Stomach (tissue), 9 donors: ENCODE results near the gene OR52M1. TPM values are rescaled to one million over a fixed set of nuclear protein-coding genes. Genes with fewer than 3 reads are reported as not detected.

Experiments
- DNase-seq, 2 donors: peaks; one replicate each; pipeline versions ENCODE4 v3.0.0 to v3.0.0-alpha.2; 2013 to 2019
- H3K27ac ChIP-seq, 5 donors: fragments of 200-600 bp in 4 of 5; sonication (generic) in 4 of 5; one replicate each; pipeline ENCODE4 v1.5.1; 2013 to 2019; ENCODE audit warnings: mild to moderate bottlenecking in 1 of 5, moderate library complexity in 1 of 5
- H3K27me3 ChIP-seq, 3 donors: fragments of 200-600 bp; sonication (generic); one replicate each; pipeline ENCODE4 v1.5.1; 2017 to 2019; ENCODE audit warnings: mixed run types in 1 of 3
- H3K36me3 ChIP-seq, 4 donors: fragments of 200-600 bp; sonication (generic); 1 replicate in 3 of 4; 2 replicates in 1 of 4; pipeline ENCODE4 v1.5.1; 2016 to 2019
- H3K4me1 ChIP-seq, 4 donors: fragments of 200-600 bp; sonication (generic); one replicate each; pipeline ENCODE4 v1.5.1; 2016 to 2019
- H3K4me3 ChIP-seq, 4 donors: fragments of 200-600 bp; sonication (generic) in 3 of 4; one replicate each; pipeline ENCODE4 v1.5.1; 2016 to 2019; ENCODE audit warnings: mild to moderate bottlenecking in 1 of 4
- H3K9me3 ChIP-seq, 4 donors: fragments of 200-600 bp; sonication (generic); one replicate each; pipeline ENCODE4 v1.5.1; 2016 to 2019
- EP300 ChIP-seq: sonication (generic); formaldehyde crosslinking; IDR thresholded peaks from one replicate; pipeline ENCODE4 v1.6.1; 2017; ENCODE audit warnings: antibody characterized with exemption
- POLR2A ChIP-seq, 4 donors: fragments of 450-650 bp; IDR thresholded peaks; one replicate each; pipeline ENCODE4 v1.6.1; 2016; ENCODE audit warnings: antibody characterized with exemption in 4 of 4, control low read depth in 2 of 4, mild to moderate bottlenecking in 1 of 4, moderate library complexity in 1 of 4
- POLR2AphosphoS5 ChIP-seq, 3 donors: sonication (generic); formaldehyde crosslinking; IDR thresholded peaks; one replicate each; pipeline ENCODE4 v1.6.1; 2016; ENCODE audit warnings: antibody characterized with exemption in 3 of 3
- whole genome bisulfite sequencing, 5 donors: extraction: QIAGEN DNeasy Blood & Tissue Kit in 3 of 5; methylation state at CpG; one replicate each; pipeline versions ENCODE4 v1.1.5 to v1.1.7; 2013 to 2018; 5-methylcytosine and 5-hydroxymethylcytosine counted together
- intact Hi-C: fragments of 100-400 bp; cut with DNase I; formaldehyde crosslinking; loops from one replicate; pipeline ENCODE4 v1.15.1; 2023; ENCODE audit warnings: low total_unique reads
- polyA plus RNA-seq, 3 donors: library from polyadenylated mRNA; stranded (reverse); fragments of 200-250 nt; gene quantifications; one replicate each; pipeline ENCODE4 v1.2.3, GENCODE V29; 2013
- total RNA-seq, 5 donors: library from RNA; depleted of rRNA; stranded (reverse); fragments of >200 nt; gene quantifications; one replicate each; pipeline versions ENCODE4 v1.1.0 to v1.2.3, GENCODE V29; 2014 to 2016
- TF ChIP-seq, protein P1 (sequence below), 7 experiments: fragments of 450-650 bp in 4 of 7; fragments of 200-600 bp in 3 of 7; sonication (generic) in 3 of 7; IDR thresholded peaks; one replicate each; pipeline ENCODE4 v1.5.1; 2016 to 2019; ENCODE audit warnings: antibody characterized with exemption in 7 of 7, control low read depth in 2 of 7, mild to moderate bottlenecking in 1 of 7
- donor health status: healthy with polysubstance abuse.
- donor health status: Bipolar disorder and iron deficiency.
- donor health status: healthy.

Gene OR52M1
- total and polyA plus RNA-seq, 8 donors = not detected

DNA sequence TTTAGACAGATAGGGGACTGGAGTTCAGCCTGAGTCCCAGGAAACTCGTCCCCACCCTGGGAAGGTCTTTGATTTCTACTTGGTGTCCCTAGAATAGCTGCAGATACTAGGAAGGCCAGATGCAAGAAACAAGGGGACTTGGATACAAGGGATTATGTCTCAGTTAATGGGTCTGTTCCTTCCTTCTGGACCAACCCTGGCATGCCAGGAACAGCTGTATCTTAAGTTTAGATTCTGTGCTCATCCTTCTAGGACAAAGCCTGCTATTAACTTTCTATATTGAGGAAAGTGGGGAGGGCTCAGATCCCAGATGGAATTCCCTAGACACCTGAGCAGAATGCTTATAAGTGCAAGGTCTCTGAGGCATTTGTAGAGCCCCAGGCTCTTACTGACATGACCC, 3.9 kb upstream of the OR52M1 start:
- WGBS, 5 donors = 27 to 48% (median 33%) methylated on average over 1 of the region's 1 CpG
- no peaks in the 10 kb centered on the region for H3K27me3 ChIP-seq
- no peaks in the 10 kb centered on the region for H3K36me3 ChIP-seq
- no peak overlapping the region for H3K4me3 ChIP-seq
- peaks cover 0 to 6% (median 0%) of the 10 kb centered on the region in 4 donors for H3K4me1 ChIP-seq
- DNase-seq = no peak
- no peak overlapping the region for H3K27ac ChIP-seq
- intact Hi-C loops = loop anchor here (10.0 kb wide), 1 partner anchor 356 kb away; no protein-coding TSS in a partner anchor
- TF ChIP-seq, protein P1, sequence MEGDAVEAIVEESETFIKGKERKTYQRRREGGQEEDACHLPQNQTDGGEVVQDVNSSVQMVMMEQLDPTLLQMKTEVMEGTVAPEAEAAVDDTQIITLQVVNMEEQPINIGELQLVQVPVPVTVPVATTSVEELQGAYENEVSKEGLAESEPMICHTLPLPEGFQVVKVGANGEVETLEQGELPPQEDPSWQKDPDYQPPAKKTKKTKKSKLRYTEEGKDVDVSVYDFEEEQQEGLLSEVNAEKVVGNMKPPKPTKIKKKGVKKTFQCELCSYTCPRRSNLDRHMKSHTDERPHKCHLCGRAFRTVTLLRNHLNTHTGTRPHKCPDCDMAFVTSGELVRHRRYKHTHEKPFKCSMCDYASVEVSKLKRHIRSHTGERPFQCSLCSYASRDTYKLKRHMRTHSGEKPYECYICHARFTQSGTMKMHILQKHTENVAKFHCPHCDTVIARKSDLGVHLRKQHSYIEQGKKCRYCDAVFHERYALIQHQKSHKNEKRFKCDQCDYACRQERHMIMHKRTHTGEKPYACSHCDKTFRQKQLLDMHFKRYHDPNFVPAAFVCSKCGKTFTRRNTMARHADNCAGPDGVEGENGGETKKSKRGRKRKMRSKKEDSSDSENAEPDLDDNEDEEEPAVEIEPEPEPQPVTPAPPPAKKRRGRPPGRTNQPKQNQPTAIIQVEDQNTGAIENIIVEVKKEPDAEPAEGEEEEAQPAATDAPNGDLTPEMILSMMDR (IDR thresholded peaks at IDR 0.05) = no peak
- TF ChIP-seq EP300 (no peak), POLR2A (IDR thresholded peaks at IDR 0.05) (no peak), POLR2AphosphoS5 (IDR thresholded peaks at IDR 0.05) (no peak)
- no peaks in the 10 kb centered on the region for H3K9me3 ChIP-seq

DNA sequence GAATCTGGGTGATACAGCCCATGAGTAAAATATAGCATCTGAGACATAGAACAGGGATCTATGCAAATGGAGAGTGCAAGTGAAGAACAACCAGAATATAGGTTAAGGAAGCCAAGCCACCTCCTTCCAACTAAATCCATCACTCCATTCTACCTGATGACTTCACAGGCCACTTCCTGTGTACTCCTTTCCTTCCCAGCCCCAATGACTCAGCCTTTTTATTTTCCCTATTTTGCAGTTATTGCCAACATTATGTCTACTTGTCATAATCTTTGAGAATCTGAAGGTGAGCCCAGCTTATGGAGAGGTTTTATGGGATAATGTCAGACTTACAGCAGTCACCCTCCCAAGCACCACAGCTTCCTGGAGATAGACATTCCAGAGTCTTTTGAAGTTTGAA, 1.4 kb upstream of the OR52M1 start:
- Histone ChIP-seq H3K27ac (no peak overlapping the region), H3K4me1 (peaks cover 0 to 6% (median 0%) of the 10 kb centered on the region in 4 donors), H3K36me3 (no peaks in the 10 kb centered on the region), H3K4me3 (no peak overlapping the region), H3K9me3 (no peaks in the 10 kb centered on the region), H3K27me3 (no peaks in the 10 kb centered on the region)
- no peak for DNase-seq
- intact Hi-C loops = loop anchor here (10.0 kb wide), 1 partner anchor 359 kb away; no protein-coding TSS in a partner anchor
- TF ChIP-seq POLR2AphosphoS5 (IDR thresholded peaks at IDR 0.05) = no peak
- TF ChIP-seq, protein P1 (IDR thresholded peaks at IDR 0.05) = no peak
- TF ChIP-seq EP300 = no peak
- TF ChIP-seq POLR2A (IDR thresholded peaks at IDR 0.05) = no peak

DNA sequence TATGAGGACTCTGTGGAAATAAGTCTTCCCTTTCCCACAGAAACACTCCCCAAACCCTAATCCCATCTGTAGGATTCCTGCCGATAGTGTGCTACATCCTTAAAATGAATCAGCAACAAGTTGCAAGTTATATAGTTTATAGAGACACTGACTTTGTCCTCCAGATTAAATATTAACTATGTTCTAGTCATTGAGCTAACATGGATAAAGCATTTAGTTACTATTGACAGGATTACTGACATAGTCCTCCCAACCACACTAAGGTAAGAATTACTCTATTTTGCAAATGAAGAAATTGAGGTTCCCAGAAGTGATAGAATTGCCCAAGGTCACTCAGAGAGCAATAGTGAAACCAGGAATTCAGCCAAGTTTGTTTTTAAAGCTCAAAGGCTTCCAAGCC, 1.9 kb downstream of the OR52M1 start:
- 58 to 76% (median 67%) methylated on average over 1 of the region's 1 CpG for WGBS, 5 donors
- no peak overlapping the region for H3K27ac ChIP-seq

DNA sequence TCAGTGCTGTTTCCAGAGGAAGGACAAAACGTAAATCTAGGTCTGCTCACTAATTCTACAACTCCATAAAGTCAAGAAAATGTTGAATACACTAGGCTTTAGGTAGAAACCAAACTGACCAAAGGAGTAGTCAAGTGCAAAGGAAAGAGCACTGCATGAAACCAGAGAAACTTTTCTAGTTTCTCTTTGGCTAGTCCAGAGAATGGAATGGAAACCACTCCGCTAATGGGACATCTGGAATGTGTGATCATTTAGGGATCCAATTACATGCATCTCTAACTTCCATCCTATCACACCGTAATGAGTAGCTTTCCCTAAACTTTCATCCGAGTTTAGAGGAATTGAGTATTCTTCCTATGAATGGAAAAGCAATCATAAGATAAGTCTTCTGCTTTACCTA, 2.4 kb downstream of the OR52M1 start:
- peaks cover 0 to 13% (median 9%) of the 10 kb centered on the region in 4 donors for H3K9me3 ChIP-seq
- no peaks in the 10 kb centered on the region for H3K36me3 ChIP-seq
- TF ChIP-seq POLR2AphosphoS5 (IDR thresholded peaks at IDR 0.05) (no peak), POLR2A (IDR thresholded peaks at IDR 0.05) (no peak), EP300 (no peak)
- intact Hi-C loops = loop anchor here (10.0 kb wide), 1 partner anchor 363 kb away; no protein-coding TSS in a partner anchor
- no peaks in the 10 kb centered on the region for H3K4me1 ChIP-seq
- 70 to 81% (median 76%) methylated on average over 4 of the region's 4 CpGs for WGBS, 5 donors
- no peak overlapping the region for H3K27ac ChIP-seq
- no peaks in the 10 kb centered on the region for H3K27me3 ChIP-seq
- no peak for DNase-seq
- H3K4me3 ChIP-seq = no peak overlapping the region

More for the DNA sequence above, 1.9 kb downstream of the OR52M1 start:
- Histone ChIP-seq H3K4me3 (no peak overlapping the region), H3K9me3 (peaks cover 0 to 13% (median 9%) of the 10 kb centered on the region in 4 donors), H3K36me3 (no peaks in the 10 kb centered on the region), H3K4me1 (no peaks in the 10 kb centered on the region), H3K27me3 (no peaks in the 10 kb centered on the region)
- DNase-seq = no peak
- TF ChIP-seq EP300 (no peak), POLR2A (IDR thresholded peaks at IDR 0.05) (no peak), POLR2AphosphoS5 (IDR thresholded peaks at IDR 0.05) (no peak)
- TF ChIP-seq, protein P1 (IDR thresholded peaks at IDR 0.05) = no peak
- intact Hi-C loops = loop anchor here (10.0 kb wide), 1 partner anchor 362 kb away; no protein-coding TSS in a partner anchor

DNA sequence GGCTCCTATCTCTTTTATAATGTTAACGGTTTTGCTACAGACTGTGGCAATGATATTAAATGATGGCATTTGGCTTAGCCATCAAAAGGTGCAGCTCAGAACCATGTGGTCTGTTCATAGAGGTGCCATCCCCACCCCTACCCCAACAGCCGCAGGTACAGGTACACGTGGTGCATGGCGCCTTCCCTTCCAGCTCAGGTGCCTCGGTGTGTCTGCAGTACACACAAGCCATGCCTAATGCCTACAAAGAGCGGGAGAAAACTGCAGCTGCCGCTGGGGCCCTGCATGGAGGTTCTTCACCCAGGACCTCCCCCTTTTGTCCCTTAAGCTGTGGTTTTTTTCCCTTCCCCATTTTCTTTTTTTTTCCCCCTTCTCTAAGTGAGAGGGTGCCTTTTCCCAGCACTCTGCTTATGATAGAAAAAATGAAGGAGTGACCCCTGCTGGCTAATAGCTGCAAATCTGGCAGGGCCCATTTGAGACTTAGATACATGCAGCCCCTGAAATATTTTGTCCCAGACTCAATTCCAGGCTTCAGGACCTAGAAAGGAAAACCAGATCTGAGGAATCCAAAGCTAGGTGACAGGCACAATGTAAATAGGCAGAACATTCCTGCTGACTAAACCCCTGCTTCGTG, 6.5 kb downstream of the OR52M1 start:
- Histone ChIP-seq H3K27ac (no peak overlapping the region), H3K4me1 (no peaks in the 10 kb centered on the region), H3K36me3 (no peaks in the 10 kb centered on the region), H3K27me3 (no peaks in the 10 kb centered on the region), H3K4me3 (no peak overlapping the region), H3K9me3 (peaks cover 0 to 25% (median 12%) of the 10 kb centered on the region in 4 donors)
- WGBS, 5 donors = 76 to 81% (median 78%) methylated on average over 8 of the region's 8 CpGs
- intact Hi-C loops = no loop called here
- TF ChIP-seq EP300 (no peak), POLR2AphosphoS5 (IDR thresholded peaks at IDR 0.05) (no peak), POLR2A (IDR thresholded peaks at IDR 0.05) (no peak)
- TF ChIP-seq, protein P1 (IDR thresholded peaks at IDR 0.05) = no peak
- no peak for DNase-seq
